HepG2 (cell line): ENCODE data around the gene GRIP1. TPM values are rescaled to one million over a fixed set of nuclear protein-coding genes. Genes with fewer than 3 reads are reported as not detected.

Source experiments
- ATAC-seq: fragments of 200-7000 bp; cut with Tn5 transposase; 3 replicates; pipeline ENCODE4 v1.9.1; 2020; ENCODE audit warnings: mild to moderate bottlenecking, moderate library complexity
- BruUV-seq: library from RNA; stranded (reverse); fragments of 400-500 nt; replicated peaks from 2 replicates; lab custom pipeline; 2021; lab: Mats Ljungman, UMichigan
- CTCF ChIA-PET: fragments of 300-600 bp; formaldehyde crosslinking; extraction: SDS; loops from one replicate; lab custom pipeline; 2021; ENCODE audit warnings: low total read pairs, inconsistent platforms, low intra/inter-chr PET ratio; lab: Yijun Ruan, JAX
- POLR2A ChIA-PET: fragments of 350-600 bp; sonication (Branson Sonifier 250); formaldehyde crosslinking; loops from one replicate; lab custom pipeline; 2020; ENCODE audit warnings: antibody characterized with exemption, inconsistent platforms; lab: Yijun Ruan, JAX
- DNase-seq: peaks from one replicate; pipeline ENCODE4 v3.0.0-alpha.2; 2015; ENCODE audit warnings: low spot score
- FAIRE-seq: peaks from 3 replicates; lab custom pipeline; 2011; peaks lifted over from hg19 to GRCh38; lab: Jason Lieb, UNC
- H2AFZ ChIP-seq: one replicate; pipeline ENCODE4 v1.6.1; 2011; ENCODE audit warnings: low read length, inconsistent platforms
- H3K27ac ChIP-seq: fragments of 300-600 bp; 3 replicates; pipeline ENCODE4 v1.8.0; 2011; ENCODE audit warnings: mixed run types, mild to moderate bottlenecking, mixed read lengths, low read length, inconsistent platforms; ENCODE audit not compliant: insufficient read depth; ENCODE audit errors: extremely low read length
- H3K27me3 ChIP-seq, 2 experiments: fragments of 200-600 bp in 1 of 2; 2 replicates in 1 of 2; 3 replicates in 1 of 2; pipeline versions ENCODE4 v1.6.0 to v1.8.0; 2011; ENCODE audit warnings: low read length in 2 of 2, mild to moderate bottlenecking in 2 of 2, moderate library complexity in 2 of 2, inconsistent platforms in 1 of 2; ENCODE audit not compliant: insufficient read depth in 2 of 2, control insufficient read depth in 1 of 2
- H3K36me3 ChIP-seq, 2 experiments: fragments of 200-600 bp in 1 of 2; replicated peaks in 1 of 2; 2 replicates in 1 of 2; 3 replicates in 1 of 2; pipeline versions ENCODE4 v1.5.1 to v1.8.0; 2011; ENCODE audit warnings: low read length in 2 of 2, inconsistent platforms in 1 of 2; ENCODE audit not compliant: insufficient read depth in 2 of 2, control insufficient read depth in 1 of 2
- H3K4me1 ChIP-seq: 2 replicates; pipeline ENCODE4 v1.5.1; 2012; ENCODE audit warnings: low read length, inconsistent platforms; ENCODE audit not compliant: insufficient read depth
- H3K4me2 ChIP-seq: 2 replicates; pipeline ENCODE4 v1.6.0; 2011; ENCODE audit warnings: low read depth, low read length, inconsistent platforms
- H3K4me3 ChIP-seq, 3 experiments: fragments of 200-600 bp in 1 of 3; sonication (generic), shearing (Covaris generic) in 1 of 3; replicated peaks in 1 of 3; 2 replicates each; pipeline ENCODE4 v1.5.1; 2011 to 2016; ENCODE audit warnings: low read length in 3 of 3, inconsistent platforms in 2 of 3, low read depth in 2 of 3, mild to moderate bottlenecking in 2 of 3, control low read depth in 1 of 3, mixed read lengths in 1 of 3; ENCODE audit not compliant: insufficient read depth in 1 of 3
- H3K79me2 ChIP-seq: one replicate; pipeline ENCODE4 v1.6.1; 2011; ENCODE audit warnings: low read length, inconsistent platforms; ENCODE audit not compliant: insufficient read depth
- H3K9ac ChIP-seq: 2 replicates; pipeline ENCODE4 v1.6.0; 2011; ENCODE audit warnings: mild to moderate bottlenecking, low read depth, low read length, inconsistent platforms; ENCODE audit not compliant: insufficient read depth
- H3K9me3 ChIP-seq: 2 replicates; pipeline ENCODE4 v1.5.1; 2012; ENCODE audit warnings: mild to moderate bottlenecking, low read length
- H4K20me1 ChIP-seq: 2 replicates; pipeline ENCODE4 v1.6.0; 2011; ENCODE audit warnings: inconsistent platforms, mild to moderate bottlenecking, low read length, moderate library complexity; ENCODE audit not compliant: insufficient read depth
- CBFB ChIP-seq: sonication (generic); formaldehyde crosslinking; IDR thresholded peaks from 2 replicates; pipeline ENCODE4 v1.4.0; 2020; ENCODE audit warnings: missing genetic modification reagents
- CSRNP1 ChIP-seq: sonication (generic); formaldehyde crosslinking; IDR thresholded peaks from 2 replicates; pipeline ENCODE4 v1.8.1; 2023; ENCODE audit warnings: mild to moderate bottlenecking, missing genetic modification reagents
- GATAD1 ChIP-seq: IDR thresholded peaks from 2 replicates; pipeline ENCODE4 v1.6.1; 2016; ENCODE audit warnings: missing genetic modification reagents, missing compliant biosample characterization
- HIVEP1 ChIP-seq: sonication (generic); formaldehyde crosslinking; IDR thresholded peaks from 2 replicates; pipeline ENCODE4 v1.4.0; 2020; ENCODE audit warnings: mild to moderate bottlenecking, missing genetic modification reagents
- JARID2 ChIP-seq: sonication (generic); formaldehyde crosslinking; IDR thresholded peaks from 2 replicates; pipeline ENCODE4 v1.8.1; 2023; ENCODE audit warnings: missing genetic modification reagents, inconsistent platforms; ENCODE audit not compliant: insufficient replicate concordance
- KLF6 ChIP-seq: IDR thresholded peaks from 2 replicates; pipeline ENCODE4 v1.8.0; 2016; ENCODE audit warnings: missing biosample characterization, missing genetic modification reagents
- MTF2 ChIP-seq: sonication (generic); formaldehyde crosslinking; IDR thresholded peaks from 2 replicates; pipeline ENCODE4 v1.5.0; 2020; ENCODE audit warnings: missing genetic modification reagents, borderline replicate concordance
- MYC ChIP-seq: sonication (generic); formaldehyde crosslinking; IDR thresholded peaks from 2 replicates; pipeline ENCODE4 v1.9.0; 2021; ENCODE audit warnings: missing genetic modification reagents, borderline replicate concordance
- NFIB ChIP-seq: sonication (generic); formaldehyde crosslinking; IDR thresholded peaks from 2 replicates; pipeline ENCODE4 v1.9.0; 2021; ENCODE audit warnings: missing genetic modification reagents, mild to moderate bottlenecking, borderline replicate concordance
- PHB2 ChIP-seq: fragments of 450-650 bp; IDR thresholded peaks from 2 replicates; pipeline ENCODE4 v1.6.1; 2018; ENCODE audit not compliant: partially characterized antibody
- RFXANK ChIP-seq: IDR thresholded peaks from 2 replicates; pipeline ENCODE4 v1.6.1; 2016
- THAP11 ChIP-seq: IDR thresholded peaks from 2 replicates; pipeline ENCODE4 v1.6.1; 2016; ENCODE audit warnings: missing biosample characterization, missing genetic modification reagents
- ZKSCAN5 ChIP-seq: sonication (generic); formaldehyde crosslinking; IDR thresholded peaks from 2 replicates; pipeline ENCODE4 v1.5.1; 2020; ENCODE audit warnings: mild to moderate bottlenecking, missing genetic modification reagents
- ZNF441 ChIP-seq: sonication (generic); formaldehyde crosslinking; IDR thresholded peaks from 2 replicates; pipeline ENCODE4 v1.7.0; 2021; ENCODE audit warnings: missing genetic modification reagents, borderline replicate concordance
- ZNF766 ChIP-seq: sonication (generic); formaldehyde crosslinking; IDR thresholded peaks from 2 replicates; pipeline ENCODE4 v1.5.0; 2020; ENCODE audit warnings: missing genetic modification reagents, borderline replicate concordance
- ZNF777 ChIP-seq: sonication (generic); formaldehyde crosslinking; IDR thresholded peaks from 2 replicates; pipeline ENCODE4 v1.4.0; 2020; ENCODE audit warnings: missing genetic modification reagents
- WGBS: methylation state at CpG from one replicate; pipeline ENCODE4 v1.1.6; 2017; ENCODE audit warnings: low lambda C conversion rate; 5-methylcytosine and 5-hydroxymethylcytosine counted together
- in situ Hi-C: cut with HindIII; loops from 2 replicates; pipeline ENCODE4 v1.10.0; 2017; ENCODE audit warnings: low pct_unique_long_range_greater_than_20kb; ENCODE audit not compliant: extremely low pct_ligation_motif_present
- intact Hi-C: fragments of 100-400 bp; cut with micrococcal nuclease; formaldehyde crosslinking; loops from one replicate; pipeline ENCODE4 v1.10.0; 2022; ENCODE audit not compliant: unreplicated experiment
- polyA plus RNA-seq, 8 experiments: library from polyadenylated mRNA; depleted of rRNA in 3 of 8; stranded (reverse) in 7 of 8; unstranded in 1 of 8; fragments of >200 nt; fragmentation: Illumina TruSeq in 4 of 8; extraction: Trizol in 4 of 8; gene quantifications; 2 replicates each; pipeline versions ENCODE4 v1.2.1 to v1.2.3, GENCODE V29; 2011 to 2016; ENCODE audit warnings: low read depth in 4 of 8, missing spikeins in 1 of 8, mixed read lengths in 1 of 8; ENCODE audit not compliant: insufficient read depth in 1 of 8
- total RNA-seq, 5 experiments: library from RNA; depleted of rRNA; stranded (reverse); fragments of >200 nt; fragmentation: Illumina TruSeq; extraction: Trizol; gene quantifications; 2 replicates each; pipeline ENCODE4 v1.2.3, GENCODE V29; 2016; ENCODE audit warnings: low read depth in 1 of 5
- TF ChIP-seq, protein P1 (sequence below): sonication (generic); formaldehyde crosslinking; conservative IDR thresholded peaks from 2 replicates; pipeline ENCODE4 v1.4.0; 2020; ENCODE audit warnings: missing genetic modification reagents
- TF ChIP-seq, protein P2 (sequence below): sonication (generic); formaldehyde crosslinking; IDR thresholded peaks from 2 replicates; pipeline ENCODE4 v1.4.0; 2020; ENCODE audit warnings: low read depth, missing genetic modification reagents

The GRIP1 gene
- total and polyA plus RNA-seq, 2 of the 13 experiments (the other 11 are each of a cell fraction or from before 2014, with no cell fraction given), result not detected

DNA sequence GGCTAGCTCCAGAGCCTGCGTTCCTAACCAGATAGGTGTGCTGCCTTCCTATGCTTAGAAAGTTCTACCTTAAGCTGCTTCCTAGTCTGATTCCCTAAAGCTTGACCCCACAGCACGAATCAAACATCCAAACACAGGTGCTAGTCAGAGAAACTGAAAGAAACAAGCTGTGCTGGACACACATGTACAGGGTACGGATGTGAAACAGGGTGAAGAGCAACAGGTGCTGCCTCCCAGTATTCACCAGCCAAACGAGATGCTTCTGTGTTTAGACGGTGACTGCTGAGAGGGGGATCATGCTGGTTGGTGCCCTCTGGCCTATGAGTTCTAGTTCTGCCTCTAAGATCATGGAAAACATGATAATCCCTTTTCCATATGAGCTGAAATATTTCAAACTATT is 105.3 kb downstream of the GRIP1 start:
- no peaks in the 10 kb centered on the region for H3K79me2 ChIP-seq
- no peak overlapping the region for H3K9ac ChIP-seq
- no peak for TF ChIP-seq PHB2
- no peak for TF ChIP-seq ZNF441 (CRISPR knock-in tag)
- no peak for TF ChIP-seq NFIB (CRISPR knock-in tag)
- no peak for TF ChIP-seq GATAD1
- TF ChIP-seq THAP11, result no peak
- no peak for TF ChIP-seq MTF2 (CRISPR knock-in tag)
- TF ChIP-seq HIVEP1, result no peak
- TF ChIP-seq CBFB (CRISPR knock-in tag), result no peak
- TF ChIP-seq JARID2 (CRISPR knock-in tag), result no peak
- no peak for TF ChIP-seq ZKSCAN5
- no peak for TF ChIP-seq MYC
- no peak for TF ChIP-seq CSRNP1 (CRISPR knock-in tag)
- TF ChIP-seq RFXANK (CRISPR knock-in tag), result no peak
- TF ChIP-seq, protein P1, sequence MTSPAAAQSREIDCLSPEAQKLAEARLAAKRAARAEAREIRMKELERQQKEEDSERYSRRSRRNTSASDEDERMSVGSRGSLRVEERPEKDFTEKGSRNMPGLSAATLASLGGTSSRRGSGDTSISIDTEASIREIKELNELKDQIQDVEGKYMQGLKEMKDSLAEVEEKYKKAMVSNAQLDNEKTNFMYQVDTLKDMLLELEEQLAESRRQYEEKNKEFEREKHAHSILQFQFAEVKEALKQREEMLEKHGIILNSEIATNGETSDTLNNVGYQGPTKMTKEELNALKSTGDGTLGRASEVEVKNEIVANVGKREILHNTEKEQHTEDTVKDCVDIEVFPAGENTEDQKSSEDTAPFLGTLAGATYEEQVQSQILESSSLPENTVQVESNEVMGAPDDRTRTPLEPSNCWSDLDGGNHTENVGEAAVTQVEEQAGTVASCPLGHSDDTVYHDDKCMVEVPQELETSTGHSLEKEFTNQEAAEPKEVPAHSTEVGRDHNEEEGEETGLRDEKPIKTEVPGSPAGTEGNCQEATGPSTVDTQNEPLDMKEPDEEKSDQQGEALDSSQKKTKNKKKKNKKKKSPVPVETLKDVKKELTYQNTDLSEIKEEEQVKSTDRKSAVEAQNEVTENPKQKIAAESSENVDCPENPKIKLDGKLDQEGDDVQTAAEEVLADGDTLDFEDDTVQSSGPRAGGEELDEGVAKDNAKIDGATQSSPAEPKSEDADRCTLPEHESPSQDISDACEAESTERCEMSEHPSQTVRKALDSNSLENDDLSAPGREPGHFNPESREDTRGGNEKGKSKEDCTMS (CRISPR knock-in tag), result no peak
- TF ChIP-seq, protein P2, sequence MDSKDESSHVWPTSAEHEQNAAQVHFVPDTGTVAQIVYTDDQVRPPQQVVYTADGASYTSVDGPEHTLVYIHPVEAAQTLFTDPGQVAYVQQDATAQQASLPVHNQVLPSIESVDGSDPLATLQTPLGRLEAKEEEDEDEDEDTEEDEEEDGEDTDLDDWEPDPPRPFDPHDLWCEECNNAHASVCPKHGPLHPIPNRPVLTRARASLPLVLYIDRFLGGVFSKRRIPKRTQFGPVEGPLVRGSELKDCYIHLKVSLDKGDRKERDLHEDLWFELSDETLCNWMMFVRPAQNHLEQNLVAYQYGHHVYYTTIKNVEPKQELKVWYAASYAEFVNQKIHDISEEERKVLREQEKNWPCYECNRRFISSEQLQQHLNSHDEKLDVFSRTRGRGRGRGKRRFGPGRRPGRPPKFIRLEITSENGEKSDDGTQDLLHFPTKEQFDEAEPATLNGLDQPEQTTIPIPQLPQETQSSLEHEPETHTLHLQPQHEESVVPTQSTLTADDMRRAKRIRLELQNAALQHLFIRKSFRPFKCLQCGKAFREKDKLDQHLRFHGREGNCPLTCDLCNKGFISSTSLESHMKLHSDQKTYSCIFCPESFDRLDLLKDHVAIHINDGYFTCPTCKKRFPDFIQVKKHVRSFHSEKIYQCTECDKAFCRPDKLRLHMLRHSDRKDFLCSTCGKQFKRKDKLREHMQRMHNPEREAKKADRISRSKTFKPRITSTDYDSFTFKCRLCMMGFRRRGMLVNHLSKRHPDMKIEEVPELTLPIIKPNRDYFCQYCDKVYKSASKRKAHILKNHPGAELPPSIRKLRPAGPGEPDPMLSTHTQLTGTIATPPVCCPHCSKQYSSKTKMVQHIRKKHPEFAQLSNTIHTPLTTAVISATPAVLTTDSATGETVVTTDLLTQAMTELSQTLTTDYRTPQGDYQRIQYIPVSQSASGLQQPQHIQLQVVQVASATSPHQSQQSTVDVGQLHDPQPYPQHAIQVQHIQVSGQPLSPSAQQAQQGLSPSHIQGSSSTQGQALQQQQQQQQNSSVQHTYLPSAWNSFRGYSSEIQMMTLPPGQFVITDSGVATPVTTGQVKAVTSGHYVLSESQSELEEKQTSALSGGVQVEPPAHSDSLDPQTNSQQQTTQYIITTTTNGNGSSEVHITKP, result no peak
- no peak for TF ChIP-seq KLF6
- no peak for TF ChIP-seq ZNF766 (CRISPR knock-in tag)
- TF ChIP-seq ZNF777 (CRISPR knock-in tag), result no peak
- H3K4me3 ChIP-seq, result no peak overlapping the region
- H3K4me1 ChIP-seq, result no peaks in the 10 kb centered on the region
- H3K9me3 ChIP-seq, result no peaks in the 10 kb centered on the region
- ChIA-PET CTCF (no interaction called here), POLR2A (no interaction called here)
- no TSS peak for BruUV-seq
- FAIRE-seq (no peak), DNase-seq (no peak), ATAC-seq (no peak)
- H3K36me3 ChIP-seq, result no peaks in the 10 kb centered on the region
- no peaks in the 10 kb centered on the region for H4K20me1 ChIP-seq
- intact Hi-C loops (no loop called here), in situ Hi-C loops (no loop called here)
- 7% methylated on average over 4 of the region's 5 CpGs for WGBS
- no peak overlapping the region for H3K4me2 ChIP-seq
- no peak overlapping the region for H3K27ac ChIP-seq
- H3K27me3 ChIP-seq, result peaks cover 0 to 10% of the 10 kb centered on the region in 2 experiments; a peak in 1 of 5 replicates
- no peak overlapping the region for H2AFZ ChIP-seq
